ENCODE data around the gene LZTS2. TPM values are rescaled to one million over a fixed set of nuclear protein-coding genes. Genes with fewer than 3 reads are reported as not detected.

The LZTS2 gene
- 9.8 TPM for total RNA-seq
- polyA plus RNA-seq, result 44.7 TPM
- long read RNA-seq, donor 1, partial matches to known transcripts, result 0 of 1 reads
- long read RNA-seq, donor 1, other reads (novel, unspliced or antisense), result 0 of 1 reads
- long read RNA-seq, donor 2, result 0 reads
- long read RNA-seq, donor 3, full-length matches to known transcripts, result 4 of 11 reads
- long read RNA-seq, donor 3, partial matches to known transcripts, result 7 of 11 reads
- long read RNA-seq, donor 3, other reads (novel, unspliced or antisense), result 0 of 11 reads
- long read RNA-seq, donor 4, partial matches to known transcripts, result 5 of 5 reads
- long read RNA-seq, donor 4, other reads (novel, unspliced or antisense), result 0 of 5 reads
- long read RNA-seq, donor 5, full-length matches to known transcripts, result 4 of 4 reads
- long read RNA-seq, donor 5, partial matches to known transcripts, result 0 of 4 reads
- long read RNA-seq, donor 5, other reads (novel, unspliced or antisense), result 0 of 4 reads
- long read RNA-seq, donor 6, partial matches to known transcripts, result 0 of 1 reads
- long read RNA-seq, donor 6, other reads (novel, unspliced or antisense), result 0 of 1 reads
- long read RNA-seq, donor 7, full-length matches to known transcripts, result 2 of 2 reads
- long read RNA-seq, donor 7, partial matches to known transcripts, result 0 of 2 reads
- long read RNA-seq, donor 7, other reads (novel, unspliced or antisense), result 0 of 2 reads
- long read RNA-seq, donor 8, partial matches to known transcripts, result 0 of 1 reads
- long read RNA-seq, donor 8, other reads (novel, unspliced or antisense), result 0 of 1 reads
- long read RNA-seq, donor 9, result 0 reads
- long read RNA-seq, donor 10, full-length matches to known transcripts, result 5 of 5 reads
- long read RNA-seq, donor 10, partial matches to known transcripts, result 0 of 5 reads
- long read RNA-seq, donor 10, other reads (novel, unspliced or antisense), result 0 of 5 reads

DNA sequence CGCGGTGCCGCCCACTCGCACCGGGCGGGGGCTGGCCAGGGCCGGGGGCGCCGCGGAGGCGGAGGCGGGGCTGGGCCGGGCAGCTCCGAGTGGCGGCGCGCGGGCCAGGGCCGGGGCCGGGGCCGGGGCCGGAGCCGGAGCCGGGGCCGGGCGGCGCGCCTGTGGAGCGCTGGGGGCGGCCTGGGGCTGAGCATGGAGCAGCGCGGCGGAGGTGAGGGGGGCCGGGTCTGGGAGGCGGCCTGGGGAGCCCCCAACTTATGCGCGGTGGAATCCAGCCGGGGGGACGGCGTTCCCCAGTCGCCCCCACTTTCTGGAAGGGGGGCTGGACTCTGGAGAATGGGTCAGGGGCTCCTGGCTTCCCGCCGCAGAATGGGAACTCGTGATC, at the start of gene LZTS2:
Gene LZTS2, plus strand, starts transcription at position 67 of the 385 bp plus-strand sequence. CDS start 2,731 bp downstream, outside the sequence.
- DNase-seq (ENCODE audit: low read depth in 6 of 9, low spot score in 9 of 9), result no peak
- Histone ChIP-seq H3K9me3 (ENCODE audit: control insufficient read depth in 2 of 2, insufficient read depth in 1 of 2, low read length in 1 of 2) (no peaks in the 10 kb centered on the region), H3K27me3 (ENCODE audit: control insufficient read depth in 2 of 2, insufficient read depth in 1 of 2, low read length in 1 of 2) (peaks cover 0 to 20% of the 10 kb centered on the region in 2 donors), H3K4me1 (ENCODE audit: control insufficient read depth in 2 of 2, insufficient read depth in 2 of 2, low read length in 2 of 2) (peaks cover 22 to 29% of the 10 kb centered on the region in 2 donors), H3K36me3 (ENCODE audit: control insufficient read depth in 2 of 2, insufficient read depth in 2 of 2, low read length in 1 of 2) (peaks cover 0 to 3% of the 10 kb centered on the region in 2 donors), H3K4me3 (ENCODE audit: low read length in 2 of 2) (peak within 1 kb of the TSS; percentile 82), H3K27ac (ENCODE audit: low read depth in 1 of 2, low read length in 1 of 2) (peak within 1 kb of the TSS; percentile 80 to 91)
- under 1% methylated on average over 44 of the region's 44 CpGs for WGBS

GRCh38 chr10:100960251-100960650, 39.4 kb upstream of the LZTS2 start:
- no peaks in the 10 kb centered on the region for H3K27me3 ChIP-seq (ENCODE audit: control insufficient read depth in 2 of 2, insufficient read depth in 1 of 2, low read length in 1 of 2)
- H3K27ac ChIP-seq (ENCODE audit: low read depth in 1 of 2, low read length in 1 of 2), result no peak overlapping the region
- no peak overlapping the region for H3K4me3 ChIP-seq (ENCODE audit: low read length in 2 of 2)
- no peak for DNase-seq (ENCODE audit: low read depth in 6 of 9, low spot score in 9 of 9)
- H3K4me1 ChIP-seq (ENCODE audit: control insufficient read depth in 2 of 2, insufficient read depth in 2 of 2, low read length in 2 of 2), result no peaks in the 10 kb centered on the region
- no peaks in the 10 kb centered on the region for H3K9me3 ChIP-seq (ENCODE audit: control insufficient read depth in 2 of 2, insufficient read depth in 1 of 2, low read length in 1 of 2)
- H3K36me3 ChIP-seq (ENCODE audit: control insufficient read depth in 2 of 2, insufficient read depth in 2 of 2, low read length in 1 of 2), result peaks cover 6 to 50% of the 10 kb centered on the region in 2 donors

DNA sequence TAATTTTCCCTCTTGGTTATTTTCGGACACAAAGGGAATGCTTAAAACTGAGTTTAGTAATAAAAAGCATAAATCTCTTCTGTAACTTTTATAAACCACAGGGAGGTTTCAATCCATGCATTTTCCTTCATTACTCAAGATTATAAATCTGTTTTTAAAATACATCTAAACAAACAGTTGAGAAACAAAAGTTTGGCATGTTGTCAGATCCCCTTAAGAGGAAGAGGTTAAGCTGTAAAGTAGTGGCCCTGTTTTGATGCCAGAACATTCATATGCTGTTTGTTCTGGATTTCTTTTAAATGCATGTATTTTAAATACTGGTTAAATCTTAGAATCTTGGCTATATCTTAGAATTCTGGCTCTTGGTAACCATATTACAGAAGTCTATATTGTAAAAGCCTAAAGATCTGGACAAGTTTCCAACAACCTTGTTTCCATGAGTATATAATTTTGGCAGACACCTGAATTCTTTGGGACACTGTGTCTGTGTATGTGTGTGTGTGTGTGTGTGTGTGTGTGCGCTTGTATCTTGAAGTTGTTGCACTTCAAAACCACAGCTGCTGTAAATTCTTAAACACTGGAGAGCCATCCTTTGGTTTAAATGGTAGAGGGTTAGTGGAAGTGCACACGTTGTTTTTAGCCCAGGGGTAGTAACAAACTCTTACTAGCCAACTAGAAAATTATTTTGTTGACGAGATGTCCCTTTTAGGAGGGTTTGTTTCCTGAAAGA, 37.1 kb upstream of the LZTS2 start:
- Histone ChIP-seq H3K4me1 (ENCODE audit: control insufficient read depth in 2 of 2, insufficient read depth in 2 of 2, low read length in 2 of 2) (no peaks in the 10 kb centered on the region), H3K36me3 (ENCODE audit: control insufficient read depth in 2 of 2, insufficient read depth in 2 of 2, low read length in 1 of 2) (peaks cover 6 to 55% of the 10 kb centered on the region in 2 donors), H3K27me3 (ENCODE audit: control insufficient read depth in 2 of 2, insufficient read depth in 1 of 2, low read length in 1 of 2) (no peaks in the 10 kb centered on the region), H3K27ac (ENCODE audit: low read depth in 1 of 2, low read length in 1 of 2) (no peak overlapping the region), H3K4me3 (ENCODE audit: low read length in 2 of 2) (no peak overlapping the region), H3K9me3 (ENCODE audit: control insufficient read depth in 2 of 2, insufficient read depth in 1 of 2, low read length in 1 of 2) (no peaks in the 10 kb centered on the region)
- no peak for DNase-seq (ENCODE audit: low read depth in 6 of 9, low spot score in 9 of 9)
- WGBS, result 95% methylated on average over 4 of the region's 4 CpGs

- WGBS, result 98% methylated on average over 1 of the region's 1 CpG
- H3K36me3 ChIP-seq (ENCODE audit: control insufficient read depth in 2 of 2, insufficient read depth in 2 of 2, low read length in 1 of 2), result peaks cover 4 to 44% of the 10 kb centered on the region in 2 donors
- no peaks in the 10 kb centered on the region for H3K27me3 ChIP-seq (ENCODE audit: control insufficient read depth in 2 of 2, insufficient read depth in 1 of 2, low read length in 1 of 2)
- no peak overlapping the region for H3K4me3 ChIP-seq (ENCODE audit: low read length in 2 of 2)
- H3K27ac ChIP-seq (ENCODE audit: low read depth in 1 of 2, low read length in 1 of 2), result no peak overlapping the region
- DNase-seq (ENCODE audit: low read depth in 6 of 9, low spot score in 9 of 9), result no peak
- no peaks in the 10 kb centered on the region for H3K9me3 ChIP-seq (ENCODE audit: control insufficient read depth in 2 of 2, insufficient read depth in 1 of 2, low read length in 1 of 2)
- peaks cover 0 to 4% of the 10 kb centered on the region in 2 donors for H3K4me1 ChIP-seq (ENCODE audit: control insufficient read depth in 2 of 2, insufficient read depth in 2 of 2, low read length in 2 of 2)
Observed at GRCh38 chr10:100963826-100964225, 35.8 kb upstream of the LZTS2 start.

DNA sequence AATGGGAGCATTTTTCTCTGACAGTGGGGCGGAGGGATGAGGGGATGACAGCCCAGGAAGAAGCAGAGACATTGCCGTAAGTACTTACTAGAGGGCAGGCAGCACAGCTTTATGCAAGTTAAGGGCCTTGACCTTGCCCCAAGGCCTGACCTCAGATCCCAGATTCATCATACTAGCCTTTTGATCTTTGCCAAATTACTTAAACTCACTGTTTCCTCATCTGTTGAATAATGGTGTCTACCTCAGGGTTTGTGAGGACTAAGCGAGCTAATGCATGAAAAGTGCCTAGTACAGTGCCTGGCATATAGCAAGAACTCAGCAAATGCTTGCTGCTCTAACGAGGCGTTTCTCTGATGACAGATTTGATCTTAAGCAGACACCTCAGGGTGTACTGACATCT, 33.8 kb upstream of the LZTS2 start:
- Histone ChIP-seq H3K4me1 (ENCODE audit: control insufficient read depth in 2 of 2, insufficient read depth in 2 of 2, low read length in 2 of 2) (peaks cover 2 to 15% of the 10 kb centered on the region in 2 donors), H3K27ac (ENCODE audit: low read depth in 1 of 2, low read length in 1 of 2) (no peak overlapping the region), H3K9me3 (ENCODE audit: control insufficient read depth in 2 of 2, insufficient read depth in 1 of 2, low read length in 1 of 2) (no peaks in the 10 kb centered on the region), H3K27me3 (ENCODE audit: control insufficient read depth in 2 of 2, insufficient read depth in 1 of 2, low read length in 1 of 2) (peaks cover 3 to 8% of the 10 kb centered on the region in 2 donors), H3K36me3 (ENCODE audit: control insufficient read depth in 2 of 2, insufficient read depth in 2 of 2, low read length in 1 of 2) (peaks cover 0 to 33% of the 10 kb centered on the region in 2 donors), H3K4me3 (ENCODE audit: low read length in 2 of 2) (no peak overlapping the region)
- no peak for DNase-seq (ENCODE audit: low read depth in 6 of 9, low spot score in 9 of 9)
- 78% methylated on average over 5 of the region's 5 CpGs for WGBS

DNA sequence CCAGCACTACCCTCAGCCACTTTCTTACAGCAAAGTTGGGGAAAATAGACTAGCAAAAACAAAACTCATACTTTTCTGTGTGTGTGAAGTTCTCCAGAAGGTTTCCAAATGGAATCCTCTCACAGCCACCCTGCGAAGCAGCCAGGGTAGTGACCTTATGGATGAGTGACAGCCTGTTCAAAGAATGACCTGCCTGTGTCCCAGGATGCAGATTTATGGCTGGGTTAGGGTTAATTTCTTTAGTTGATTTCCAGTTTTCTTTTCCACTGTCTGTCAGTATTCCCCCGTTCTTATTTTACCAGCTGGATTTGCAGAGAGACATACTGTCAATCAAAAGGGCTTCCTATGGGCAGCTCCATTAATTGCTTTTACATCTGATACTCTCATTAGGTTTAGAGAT, 32.7 kb upstream of the LZTS2 start:
- peaks cover 0 to 31% of the 10 kb centered on the region in 2 donors for H3K36me3 ChIP-seq (ENCODE audit: control insufficient read depth in 2 of 2, insufficient read depth in 2 of 2, low read length in 1 of 2)
- H3K27me3 ChIP-seq (ENCODE audit: control insufficient read depth in 2 of 2, insufficient read depth in 1 of 2, low read length in 1 of 2), result peaks cover 3 to 8% of the 10 kb centered on the region in 2 donors
- no peak overlapping the region for H3K4me3 ChIP-seq (ENCODE audit: low read length in 2 of 2)
- 97% methylated on average over 2 of the region's 2 CpGs for WGBS
- H3K9me3 ChIP-seq (ENCODE audit: control insufficient read depth in 2 of 2, insufficient read depth in 1 of 2, low read length in 1 of 2), result no peaks in the 10 kb centered on the region
- DNase-seq (ENCODE audit: low read depth in 6 of 9, low spot score in 9 of 9), result no peak
- H3K4me1 ChIP-seq (ENCODE audit: control insufficient read depth in 2 of 2, insufficient read depth in 2 of 2, low read length in 2 of 2), result peaks cover 2 to 15% of the 10 kb centered on the region in 2 donors
- no peak overlapping the region for H3K27ac ChIP-seq (ENCODE audit: low read depth in 1 of 2, low read length in 1 of 2)

GRCh38 chr10:100967332-100967731, 32.3 kb upstream of the LZTS2 start:
- no peak overlapping the region for H3K27ac ChIP-seq (ENCODE audit: low read depth in 1 of 2, low read length in 1 of 2)
- 97% methylated on average over 2 of the region's 2 CpGs for WGBS
- DNase-seq (ENCODE audit: low read depth in 6 of 9, low spot score in 9 of 9), result no peak
- no peak overlapping the region for H3K4me3 ChIP-seq (ENCODE audit: low read length in 2 of 2)
- H3K4me1 ChIP-seq (ENCODE audit: control insufficient read depth in 2 of 2, insufficient read depth in 2 of 2, low read length in 2 of 2), result peaks cover 2 to 15% of the 10 kb centered on the region in 2 donors
- H3K27me3 ChIP-seq (ENCODE audit: control insufficient read depth in 2 of 2, insufficient read depth in 1 of 2, low read length in 1 of 2), result peaks cover 3 to 8% of the 10 kb centered on the region in 2 donors
- H3K36me3 ChIP-seq (ENCODE audit: control insufficient read depth in 2 of 2, insufficient read depth in 2 of 2, low read length in 1 of 2), result peaks cover 0 to 27% of the 10 kb centered on the region in 2 donors
- H3K9me3 ChIP-seq (ENCODE audit: control insufficient read depth in 2 of 2, insufficient read depth in 1 of 2, low read length in 1 of 2), result no peaks in the 10 kb centered on the region

DNA sequence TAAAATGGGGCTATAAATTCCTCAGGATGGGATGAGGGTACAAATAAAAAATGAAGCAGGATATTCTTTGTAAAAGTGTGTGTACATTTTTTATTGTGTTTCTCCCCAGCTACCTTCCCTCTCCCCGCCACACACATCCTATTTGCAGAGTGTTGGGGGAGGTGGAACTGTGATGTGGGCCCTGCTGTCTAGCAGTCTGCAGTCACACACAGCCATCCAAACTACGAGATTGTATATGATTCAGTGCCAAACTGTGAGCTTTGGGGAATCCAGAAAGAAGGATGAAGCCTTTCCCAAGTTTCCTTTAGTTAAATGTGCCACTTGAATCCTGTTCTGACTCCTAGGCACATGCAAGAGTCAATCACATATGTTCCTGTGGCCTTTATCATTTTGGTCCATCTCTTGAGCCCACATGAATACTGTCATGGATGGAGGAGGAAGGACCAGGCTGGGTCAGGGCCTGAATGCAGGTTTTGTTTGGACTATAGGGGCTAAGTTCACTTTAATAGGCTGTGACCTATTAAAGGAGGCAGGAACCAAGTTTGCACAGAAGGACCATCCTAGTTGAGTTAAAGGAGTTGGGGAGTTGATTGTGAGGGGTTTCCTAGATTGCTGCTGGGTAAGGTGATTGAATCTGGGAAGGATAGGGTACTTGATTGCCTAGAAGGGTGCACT, 31.4 kb upstream of the LZTS2 start:
- no peak for DNase-seq (ENCODE audit: low read depth in 6 of 9, low spot score in 9 of 9)
- H3K4me3 ChIP-seq (ENCODE audit: low read length in 2 of 2), result no peak overlapping the region

More for the DNA sequence above, 31.4 kb upstream of the LZTS2 start:
- WGBS, result 95% methylated on average over 2 of the region's 2 CpGs
- H3K9me3 ChIP-seq (ENCODE audit: control insufficient read depth in 2 of 2, insufficient read depth in 1 of 2, low read length in 1 of 2), result no peaks in the 10 kb centered on the region
- peaks cover 2 to 15% of the 10 kb centered on the region in 2 donors for H3K4me1 ChIP-seq (ENCODE audit: control insufficient read depth in 2 of 2, insufficient read depth in 2 of 2, low read length in 2 of 2)
- H3K36me3 ChIP-seq (ENCODE audit: control insufficient read depth in 2 of 2, insufficient read depth in 2 of 2, low read length in 1 of 2), result peaks cover 0 to 18% of the 10 kb centered on the region in 2 donors
- peaks cover 3 to 8% of the 10 kb centered on the region in 2 donors for H3K27me3 ChIP-seq (ENCODE audit: control insufficient read depth in 2 of 2, insufficient read depth in 1 of 2, low read length in 1 of 2)
- no peak overlapping the region for H3K27ac ChIP-seq (ENCODE audit: low read depth in 1 of 2, low read length in 1 of 2)

Data from thymus (tissue), 14 donors.